ELR (cell line): ENCODE data around the gene GLRA2.

Source experiments
- DNase-seq: peaks from one replicate; pipeline ENCODE4 v3.0.0-alpha.2; 2015; ENCODE audit warnings: low read depth

The GLRA2 gene

DNA sequence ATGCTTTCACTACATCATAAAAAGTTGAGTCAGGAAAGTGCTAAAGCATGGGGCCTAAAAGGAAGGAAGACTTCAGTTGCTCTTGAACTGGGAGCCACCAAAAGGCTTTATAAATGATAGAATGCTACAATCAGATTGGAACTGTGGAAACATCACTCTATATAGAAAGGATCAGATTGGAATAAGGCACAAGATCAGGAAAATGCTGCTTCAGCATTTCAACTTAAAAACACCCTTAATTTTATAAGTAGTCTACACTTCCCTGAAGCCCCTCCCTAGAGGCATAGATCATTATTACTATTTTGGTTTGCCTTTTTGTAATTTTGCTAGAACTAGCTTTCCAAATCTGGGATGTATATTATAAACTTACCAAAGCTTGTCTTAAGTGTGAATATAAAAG lies 172.8 kb downstream of the GLRA2 start:
- no peak for DNase-seq

GRCh38 chrX:14712096-14712495 lies 182.8 kb downstream of the GLRA2 start:
- peak; percentile 33 for DNase-seq

GRCh38 chrX:14717949-14718348 lies 188.6 kb downstream of the GLRA2 start:
- DNase-seq: no peak

DNA sequence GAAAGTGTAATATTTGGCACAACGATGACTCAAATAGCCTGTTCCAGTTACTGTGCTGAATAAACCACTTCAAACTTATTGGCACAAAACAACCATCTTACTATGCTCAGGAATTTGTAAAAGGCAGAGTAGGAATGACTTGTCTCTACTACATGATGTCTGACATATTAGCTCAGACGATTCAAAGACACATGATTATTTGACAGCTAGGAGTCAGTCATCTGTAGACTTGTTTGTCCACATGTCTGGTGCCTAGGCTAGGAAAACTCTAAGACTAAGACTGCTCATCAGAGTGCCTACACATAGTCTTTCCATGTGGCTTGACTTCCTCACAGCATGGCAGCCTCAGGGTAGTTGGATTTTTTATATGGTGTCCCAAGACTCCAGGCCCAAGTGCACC lies 189.1 kb downstream of the GLRA2 start:
- peak; percentile 3 for DNase-seq

GRCh38 chrX:14729058-14729457 lies 199.7 kb downstream of the GLRA2 start:
- no peak for DNase-seq

- peak; percentile 2 for DNase-seq
Measured at GRCh38 chrX:14738643-14739042, 209.3 kb downstream of the GLRA2 start.

GRCh38 chrX:14753441-14753840 lies 224.1 kb downstream of the GLRA2 start:
- no peak for DNase-seq

DNA sequence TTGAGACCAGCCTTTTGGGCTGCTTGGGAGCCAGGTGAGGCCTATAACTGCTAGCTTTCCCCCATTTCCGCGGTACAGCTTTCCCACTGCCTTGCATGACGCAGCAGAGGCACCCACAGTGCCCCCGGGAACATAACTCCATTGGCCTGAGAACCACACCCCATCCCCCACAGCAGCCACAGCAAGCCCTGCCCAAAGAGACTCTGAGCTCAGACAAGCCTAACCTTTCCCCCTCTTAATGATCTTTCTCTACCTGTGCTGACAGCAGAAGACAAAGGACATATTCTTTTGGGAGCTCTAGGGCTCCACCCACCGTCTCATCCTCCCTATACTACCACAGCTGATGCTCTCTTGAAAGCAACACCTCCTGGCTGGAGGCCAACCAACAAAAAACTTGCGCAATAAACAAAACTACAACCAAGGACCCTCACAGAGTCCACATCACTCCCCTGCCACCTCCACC lies 228.7 kb downstream of the GLRA2 start:
- no peak for DNase-seq

DNA sequence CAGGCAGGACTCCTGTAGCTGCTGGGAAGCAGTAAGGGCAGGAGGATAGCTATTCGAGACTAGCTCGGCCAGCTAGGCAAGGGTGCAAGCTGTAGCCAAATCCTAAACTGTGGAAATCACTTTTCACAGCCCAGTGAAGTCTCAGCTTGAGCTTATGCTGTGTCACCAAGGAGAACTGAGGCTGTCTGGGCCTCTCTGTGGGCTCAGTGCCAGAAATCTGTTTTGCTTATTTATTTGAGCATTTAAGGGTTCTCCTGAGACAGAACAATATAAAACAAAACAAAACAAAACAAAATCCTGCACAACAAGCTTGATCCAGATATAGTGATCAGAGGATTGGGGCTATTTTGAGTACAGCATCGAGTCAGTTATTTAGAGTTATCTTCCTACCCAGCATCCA lies 246.1 kb downstream of the GLRA2 start:
- DNase-seq: no peak

DNA sequence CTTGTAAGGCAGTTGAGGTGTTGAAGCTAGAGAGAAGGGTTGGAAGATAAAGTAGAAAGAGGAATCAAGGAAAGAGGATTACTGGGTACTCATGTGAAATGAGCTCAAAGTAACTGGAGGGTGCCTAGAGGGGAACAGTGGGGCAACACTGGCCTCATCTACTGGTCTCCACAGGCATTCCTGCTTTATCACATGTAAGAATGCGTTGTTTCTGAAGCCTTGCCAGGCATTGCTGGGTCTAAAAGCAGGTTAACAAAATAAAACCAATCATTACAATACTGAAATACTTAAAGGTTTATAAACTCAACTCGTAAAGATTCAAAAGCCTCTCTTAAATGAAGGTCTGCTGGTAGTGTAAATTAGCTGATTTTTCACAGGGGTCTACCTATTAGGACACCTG lies 247.6 kb downstream of the GLRA2 start:
- DNase-seq: no peak

DNA sequence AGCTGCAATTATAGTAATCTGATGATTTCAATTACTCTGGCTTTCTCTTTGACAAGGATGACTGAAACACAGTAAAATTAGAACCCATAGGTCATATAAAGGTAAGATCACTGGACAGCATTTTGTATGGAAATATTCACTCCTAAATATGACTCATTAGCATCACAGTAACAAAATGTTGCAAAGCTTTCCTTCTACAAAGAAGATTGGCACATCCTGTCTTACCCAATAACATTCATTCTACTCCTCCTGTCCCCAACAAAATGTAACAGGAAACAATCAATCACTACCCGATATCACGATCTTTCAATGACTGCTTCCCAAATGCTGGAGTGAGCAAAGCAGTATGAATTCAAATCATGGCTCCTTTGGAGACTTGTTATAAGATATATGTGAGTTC lies 248.2 kb downstream of the GLRA2 start:
- peak; percentile 39 for DNase-seq

DNA sequence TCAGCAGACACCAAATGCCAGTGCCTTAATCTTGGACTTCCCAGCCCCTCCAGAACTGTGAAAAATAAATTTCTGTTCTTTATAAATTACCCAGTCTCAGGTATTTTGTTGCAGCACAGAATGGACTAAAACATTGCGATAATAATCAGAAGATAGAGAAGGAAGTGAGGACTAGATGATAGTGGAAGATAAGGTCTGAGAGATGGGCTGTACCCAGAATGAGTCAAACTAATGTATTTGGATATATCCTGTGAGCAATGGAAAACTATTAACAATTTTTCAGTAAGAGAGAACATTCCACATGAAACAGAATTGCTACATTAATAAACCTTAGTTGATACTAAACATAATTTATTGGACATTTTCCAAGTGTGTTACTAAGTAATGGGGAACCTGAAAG lies 250.2 kb downstream of the GLRA2 start:
- DNase-seq: peak; percentile 51
